ENCODE results near the gene GFOD2.

GFOD2 gene

GRCh38 chr16:67628216-67628615 lies 90.9 kb downstream of the GFOD2 start:
- DNase-seq, result no peak
